SJSA1 (cell line): ENCODE measurements around the gene ZNF280A. TPM values are rescaled to one million over a fixed set of nuclear protein-coding genes. Genes with fewer than 3 reads are reported as not detected.
"Not testable (repeated sequence)": the region's sequence is repeated elsewhere in the genome, so short reads cannot be mapped to it uniquely, and the experiment has no call there.

ENCODE experiments used
- DNase-seq, 2 experiments: peaks; one replicate each; pipeline ENCODE4 v3.0.0-alpha.2; 2015 to 2020; ENCODE audit warnings: low spot score in 2 of 2, low read depth in 1 of 2
- H3K27ac ChIP-seq: fragments of 250-450 bp; sonication (Bioruptor Pico); 2 replicates; pipeline ENCODE4 v1.5.1; 2020; ENCODE audit warnings: mild to moderate bottlenecking, moderate library complexity
- H3K27me3 ChIP-seq: fragments of 250-450 bp; sonication (Bioruptor Pico); replicated peaks from 2 replicates; pipeline ENCODE4 v1.5.1; 2020; ENCODE audit warnings: mild to moderate bottlenecking, moderate library complexity
- H3K36me3 ChIP-seq: fragments of 250-450 bp; sonication (Bioruptor Pico); 2 replicates; pipeline ENCODE4 v1.5.1; 2020; ENCODE audit warnings: mild to moderate bottlenecking
- H3K4me1 ChIP-seq: fragments of 250-450 bp; sonication (Bioruptor Pico); replicated peaks from 2 replicates; pipeline ENCODE4 v1.6.1; 2021; ENCODE audit warnings: mild to moderate bottlenecking
- H3K4me3 ChIP-seq: fragments of 250-450 bp; sonication (Bioruptor Pico); 2 replicates; pipeline ENCODE4 v1.5.1; 2020; ENCODE audit warnings: mild to moderate bottlenecking
- H3K9me3 ChIP-seq: fragments of 250-450 bp; sonication (Bioruptor Pico); replicated peaks from 2 replicates; pipeline ENCODE4 v1.5.1; 2020; ENCODE audit warnings: mild to moderate bottlenecking
- total RNA-seq: library from RNA; depleted of rRNA; stranded (reverse); fragments of >200 nt; shearing (Covaris generic); gene quantifications from 2 replicates; pipeline ENCODE4 v1.2.3, GENCODE V29; 2014

ZNF280A gene
- total RNA-seq, 1 experiment from 2014 or later, result 0.32 TPM

DNA sequence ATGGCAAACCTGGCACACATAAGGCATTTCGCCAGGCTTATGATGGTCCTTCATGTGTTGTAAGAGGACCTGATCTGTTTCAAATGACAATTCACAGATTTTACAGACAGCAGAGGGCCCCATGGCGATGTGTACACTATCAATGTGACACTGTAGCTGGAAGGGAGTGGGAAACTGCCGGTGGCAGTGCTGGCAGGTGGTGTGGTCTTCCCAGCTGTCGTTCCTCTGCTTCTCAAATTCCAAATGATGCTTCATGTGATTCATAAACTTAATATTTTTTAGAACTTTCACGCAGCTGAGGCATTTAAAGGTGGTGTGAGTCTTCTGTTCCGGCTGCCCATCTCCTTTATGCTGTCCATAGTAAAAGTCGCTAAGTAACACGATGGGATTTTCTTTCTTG is 5.6 kb downstream of the ZNF280A start:
- not testable (repeated sequence) for H3K27me3 ChIP-seq, DNase-seq, H3K36me3 ChIP-seq, H3K27ac ChIP-seq, H3K4me3 ChIP-seq, H3K9me3 ChIP-seq, H3K4me1 ChIP-seq

DNA sequence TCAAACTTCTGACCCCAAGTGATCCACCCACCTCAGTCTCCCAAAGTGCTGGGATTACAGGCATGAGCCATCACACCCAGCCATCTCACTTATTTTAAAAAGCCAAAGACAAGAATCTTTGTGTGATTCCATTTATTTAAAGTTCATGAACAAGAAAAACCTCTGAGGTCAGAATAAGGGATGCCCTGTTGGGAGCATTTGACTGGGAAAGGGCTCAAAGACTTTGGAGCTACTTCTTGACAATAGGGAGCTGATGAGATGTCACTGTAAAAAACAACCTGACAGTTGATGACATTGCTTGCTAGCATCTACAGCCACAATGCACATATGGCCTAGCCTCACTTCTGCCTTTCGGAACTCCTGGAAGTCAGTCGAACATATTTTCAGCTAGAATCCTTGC is 6.5 kb downstream of the ZNF280A start:
- peaks cover 4% of the 10 kb centered on the region; the same call in 1 of the 2 replicates for H3K27me3 ChIP-seq
- no peak overlapping the region for H3K27ac ChIP-seq
- no peaks in the 10 kb centered on the region for H3K4me1 ChIP-seq
- no peaks in the 10 kb centered on the region for H3K36me3 ChIP-seq
- no peak overlapping the region for H3K4me3 ChIP-seq
- no peak for DNase-seq
- H3K9me3 ChIP-seq, result peaks cover 5% of the 10 kb centered on the region; the same call in 1 of the 2 replicates

DNA sequence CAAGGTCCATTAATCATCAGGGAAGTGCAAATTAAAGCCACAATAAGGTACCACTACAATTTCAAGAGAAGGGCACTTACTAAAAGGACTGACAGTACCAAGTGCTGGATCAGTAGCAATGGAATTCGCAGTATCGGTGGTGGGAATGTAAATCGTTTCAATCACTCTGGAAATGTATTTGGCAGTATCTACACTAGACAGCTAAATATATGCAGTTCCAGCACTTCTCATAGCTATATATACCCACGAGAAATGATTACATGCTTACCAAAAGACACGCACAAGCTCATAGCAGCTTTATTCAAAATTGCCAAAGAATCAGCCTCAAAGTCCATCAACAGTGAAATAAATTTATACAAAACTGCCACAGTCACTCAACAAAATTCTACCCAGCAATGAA is 7.1 kb downstream of the ZNF280A start:
- Histone ChIP-seq H3K4me3 (no peak overlapping the region), H3K9me3 (peaks cover 5% of the 10 kb centered on the region; the same call in 1 of the 2 replicates)

DNA sequence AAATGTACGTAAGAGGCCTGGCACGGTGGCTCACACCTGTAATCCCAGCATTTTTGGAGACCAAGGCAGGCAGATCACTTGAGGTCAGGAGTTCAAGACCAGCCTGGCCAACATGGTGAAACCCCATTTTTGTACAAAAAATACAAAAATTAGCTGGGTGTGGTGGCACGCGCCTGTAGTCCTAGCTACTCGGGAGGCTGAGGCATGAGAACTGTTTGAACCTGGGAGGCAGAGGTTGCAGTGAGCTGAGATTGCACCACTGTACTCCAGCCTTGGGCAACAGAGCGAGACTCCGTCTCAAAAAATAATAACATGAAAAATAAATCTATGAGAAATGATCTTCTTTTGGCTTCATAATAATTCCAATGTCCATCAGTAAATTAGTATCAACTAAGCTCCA is 9.2 kb downstream of the ZNF280A start:
- not testable (repeated sequence) for H3K9me3 ChIP-seq, H3K36me3 ChIP-seq, H3K27ac ChIP-seq, H3K4me3 ChIP-seq, H3K4me1 ChIP-seq, H3K27me3 ChIP-seq, DNase-seq

More for the DNA sequence above, 7.1 kb downstream of the ZNF280A start:
- no peaks in the 10 kb centered on the region for H3K4me1 ChIP-seq
- H3K36me3 ChIP-seq, result no peaks in the 10 kb centered on the region
- H3K27ac ChIP-seq, result no peak overlapping the region
- peaks cover 4% of the 10 kb centered on the region; the same call in 1 of the 2 replicates for H3K27me3 ChIP-seq
- no peak for DNase-seq

DNA sequence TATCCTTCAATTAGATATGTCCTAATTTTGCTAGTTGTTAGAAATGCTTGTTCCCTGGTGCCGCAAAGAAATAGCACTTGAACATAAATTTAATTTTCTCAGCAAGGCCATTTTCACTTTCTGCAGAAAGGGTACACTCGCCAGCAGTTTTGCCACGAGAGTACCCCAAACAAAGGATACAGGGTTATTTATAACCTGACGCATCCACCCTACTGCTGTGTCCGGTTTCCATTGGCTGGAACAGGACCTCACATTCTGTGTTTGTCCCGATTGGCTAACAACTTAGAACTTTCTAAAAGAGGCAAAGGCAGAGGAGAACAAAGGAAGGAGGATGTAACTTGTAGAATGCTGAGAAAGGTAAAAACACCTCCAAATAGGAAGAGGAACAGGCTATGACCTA is 10.2 kb downstream of the ZNF280A start:
- not testable (repeated sequence) for H3K4me1 ChIP-seq, H3K27me3 ChIP-seq, H3K36me3 ChIP-seq, DNase-seq, H3K4me3 ChIP-seq, H3K27ac ChIP-seq, H3K9me3 ChIP-seq

DNA sequence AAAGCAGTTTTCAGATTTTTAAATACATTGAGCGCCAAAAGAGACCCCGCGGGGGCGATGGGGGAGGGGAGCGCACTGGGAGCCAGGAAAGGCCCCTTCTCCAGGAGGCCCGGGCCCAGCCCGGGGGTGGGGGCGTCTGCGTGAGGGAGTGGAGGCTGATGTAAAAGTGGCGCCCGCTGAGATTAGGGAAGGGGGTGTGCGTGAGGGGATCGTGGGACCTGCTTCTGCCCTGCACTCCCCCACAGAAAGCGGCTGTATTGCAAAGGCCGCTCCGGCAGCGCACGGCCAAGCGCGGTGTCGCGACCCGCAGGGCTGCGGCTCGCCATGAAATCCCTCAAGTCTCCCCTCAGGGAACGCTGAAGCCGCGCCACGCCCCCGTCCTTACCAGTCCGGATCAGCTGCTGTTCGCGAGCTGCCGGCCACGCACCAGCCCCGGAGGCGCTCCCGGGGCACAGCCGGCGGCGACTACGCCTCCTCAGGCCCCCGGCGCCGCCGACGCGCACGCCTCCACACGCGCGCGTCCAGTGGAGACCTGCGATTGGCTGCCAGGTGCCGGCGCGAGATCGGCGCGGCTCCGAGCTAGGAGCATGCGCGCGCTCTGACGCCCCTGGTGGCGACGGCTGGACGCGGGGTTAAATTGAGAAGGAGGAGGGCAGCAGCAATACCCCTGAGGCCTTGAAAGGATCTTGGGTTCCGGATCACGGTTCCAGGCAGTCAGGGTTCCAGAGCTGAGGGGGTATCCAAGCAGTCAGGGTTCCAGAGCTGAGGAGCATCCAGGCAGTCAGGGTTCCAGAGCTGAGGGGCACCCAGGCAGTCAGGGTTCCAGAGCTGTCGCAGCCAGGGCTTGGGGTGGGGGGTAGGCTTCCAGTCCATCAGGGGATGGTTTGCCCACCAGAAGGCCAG is 11.5 kb downstream of the ZNF280A start, which contains the start of gene ZNF280B:
Gene ZNF280B (minus strand): TSS at position 469 of the 903 bp plus-strand sequence. CDS start 19,344 bp downstream, outside the sequence.
- peaks cover 18% of the 10 kb centered on the region for H3K36me3 ChIP-seq
- peak within 1 kb of the TSS; percentile 61 for H3K4me3 ChIP-seq
- H3K27ac ChIP-seq, result no peak within 1 kb of the TSS
- H3K9me3 ChIP-seq, result peaks cover 5% of the 10 kb centered on the region; the same call in 1 of the 2 replicates
- DNase-seq, result peak; percentile 78 to 85
- 0 out of 2 replicates have a peak, but pooled peaks cover 4% of the 10 kb centered on the region for H3K27me3 ChIP-seq
- peaks cover 4% of the 10 kb centered on the region; the same call in 1 of the 2 replicates for H3K4me1 ChIP-seq

DNA sequence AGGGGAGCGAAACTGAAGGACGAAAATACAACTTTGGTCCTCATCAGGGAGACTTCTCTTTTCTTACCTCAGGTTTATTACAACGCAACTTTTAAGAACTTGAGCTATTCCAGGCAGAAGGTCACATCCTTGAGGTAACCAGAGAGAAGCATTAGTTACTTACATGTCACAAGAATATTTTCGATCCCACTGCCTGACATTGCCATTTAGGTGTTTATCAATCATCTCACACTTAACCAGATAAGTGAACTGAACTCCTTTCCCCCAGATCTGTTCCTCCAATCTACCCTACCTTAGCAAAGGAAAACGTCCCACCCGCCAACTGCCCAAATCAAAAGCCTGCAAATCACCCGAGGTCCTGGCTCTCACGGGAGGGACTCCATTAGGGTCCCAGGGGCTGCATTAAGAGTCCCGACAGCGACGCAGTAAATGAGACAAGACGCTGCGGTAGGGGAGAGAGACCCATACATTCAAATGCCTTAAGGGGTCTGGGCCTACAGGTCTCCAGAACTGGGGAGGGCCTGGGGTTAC is 12.3 kb downstream of the ZNF280A start:
- Histone ChIP-seq H3K9me3 (peaks cover 5% of the 10 kb centered on the region; the same call in 1 of the 2 replicates), H3K4me3 (peak overlapping the region; percentile 61), H3K27ac (no peak overlapping the region), H3K4me1 (peaks cover 4% of the 10 kb centered on the region; the same call in 1 of the 2 replicates), H3K27me3 (no peaks in the 10 kb centered on the region), H3K36me3 (peaks cover 21% of the 10 kb centered on the region)
- DNase-seq, result peak in 1 of 2 experiments; percentile 6

DNA sequence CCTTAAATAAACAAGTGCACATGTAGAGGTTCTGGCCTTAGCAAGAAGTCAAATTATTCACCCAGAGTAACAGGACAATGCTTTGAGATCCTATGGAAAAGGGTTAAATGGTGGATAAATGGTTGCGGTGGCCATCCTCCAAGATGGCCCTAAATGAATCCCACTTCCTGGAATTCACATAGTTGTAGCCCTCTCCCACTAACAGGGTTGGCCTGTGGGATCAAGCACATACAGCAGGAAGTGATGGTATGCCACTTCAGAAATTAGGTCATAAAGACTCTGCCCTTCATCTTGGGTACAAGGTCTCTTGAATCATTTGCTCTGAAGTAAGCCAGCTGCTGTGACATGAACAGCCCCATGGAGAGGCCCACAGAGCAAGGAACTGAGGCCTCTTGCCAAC is 13.3 kb downstream of the ZNF280A start:
- Histone ChIP-seq H3K36me3 (peaks cover 21% of the 10 kb centered on the region), H3K4me1 (peaks cover 4% of the 10 kb centered on the region; the same call in 1 of the 2 replicates), H3K4me3 (no peak overlapping the region), H3K27me3 (no peaks in the 10 kb centered on the region), H3K27ac (no peak overlapping the region), H3K9me3 (peaks cover 5% of the 10 kb centered on the region; the same call in 1 of the 2 replicates)
- DNase-seq, result no peak

DNA sequence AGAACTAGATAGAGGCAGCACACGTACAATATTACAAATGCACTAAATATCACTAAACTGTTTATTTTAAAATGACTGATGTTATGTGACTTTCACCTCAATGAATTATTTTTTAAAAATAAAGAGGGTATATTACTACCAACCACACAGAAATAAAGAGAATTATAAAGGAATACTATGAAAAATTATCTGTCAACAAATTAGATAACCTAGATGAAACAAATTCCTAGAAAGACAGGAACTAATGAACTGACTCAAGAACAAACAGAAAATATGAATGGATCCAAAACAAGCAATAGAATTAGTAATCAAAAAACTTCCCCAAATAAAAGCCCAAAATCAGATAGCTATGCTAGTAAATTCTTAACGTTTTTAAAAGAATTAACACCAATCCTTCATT is 21.8 kb downstream of the ZNF280A start:
- Histone ChIP-seq H3K36me3 (peaks cover 6% of the 10 kb centered on the region; the same call in 1 of the 2 replicates), H3K4me3 (no peak overlapping the region), H3K4me1 (no peaks in the 10 kb centered on the region), H3K9me3 (no peaks in the 10 kb centered on the region), H3K27me3 (no peaks in the 10 kb centered on the region), H3K27ac (no peak overlapping the region)
- no peak for DNase-seq

DNA sequence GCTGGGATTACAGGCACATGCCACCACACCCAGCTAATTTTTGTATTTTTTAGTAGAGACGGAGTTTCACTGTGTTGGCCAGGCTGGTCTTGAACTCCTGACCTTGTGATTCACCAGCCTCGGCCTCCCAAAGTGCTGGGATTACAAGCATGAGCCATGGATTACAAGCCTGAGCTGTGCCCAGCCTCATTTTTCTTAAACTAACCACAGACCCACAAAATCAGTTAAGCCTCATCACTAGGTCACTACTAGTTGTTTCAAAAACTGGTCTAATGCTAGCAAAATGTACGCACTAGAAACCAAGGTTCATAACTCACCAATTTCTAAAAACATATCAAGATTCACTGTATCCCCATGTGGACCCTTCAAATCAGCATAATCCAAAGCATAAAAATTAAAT is 28.5 kb downstream of the ZNF280A start:
- not testable (repeated sequence) for H3K9me3 ChIP-seq, H3K27ac ChIP-seq, DNase-seq, H3K4me1 ChIP-seq, H3K27me3 ChIP-seq, H3K4me3 ChIP-seq
- H3K36me3 ChIP-seq, result peaks cover 25% of the 10 kb centered on the region

DNA sequence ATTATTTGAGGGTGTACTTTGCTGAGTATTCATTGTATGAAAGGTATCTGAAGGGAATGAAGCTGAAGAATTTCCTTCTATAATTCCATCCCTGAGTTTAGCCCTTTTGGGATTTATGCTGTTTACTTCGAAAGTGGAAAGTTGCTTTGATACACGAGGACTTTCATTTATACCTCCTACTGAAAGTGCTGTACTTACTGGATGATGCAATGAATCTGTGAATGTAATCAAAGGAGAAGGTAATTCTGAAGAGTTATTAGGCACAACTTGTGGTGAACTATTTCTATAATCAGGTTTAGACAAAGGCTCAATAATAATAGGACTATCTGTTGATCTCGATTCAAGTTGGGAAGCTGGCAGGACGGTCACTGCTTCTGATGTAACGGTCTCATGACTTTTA is 31.3 kb downstream of the ZNF280A start:
- no peaks in the 10 kb centered on the region for H3K27me3 ChIP-seq
- no peaks in the 10 kb centered on the region for H3K9me3 ChIP-seq
- no peak overlapping the region for H3K4me3 ChIP-seq
- DNase-seq, result no peak
- no peak overlapping the region for H3K27ac ChIP-seq
- peaks cover 7% of the 10 kb centered on the region; the same call in 1 of the 2 replicates for H3K4me1 ChIP-seq
- peaks cover 26% of the 10 kb centered on the region for H3K36me3 ChIP-seq

DNA sequence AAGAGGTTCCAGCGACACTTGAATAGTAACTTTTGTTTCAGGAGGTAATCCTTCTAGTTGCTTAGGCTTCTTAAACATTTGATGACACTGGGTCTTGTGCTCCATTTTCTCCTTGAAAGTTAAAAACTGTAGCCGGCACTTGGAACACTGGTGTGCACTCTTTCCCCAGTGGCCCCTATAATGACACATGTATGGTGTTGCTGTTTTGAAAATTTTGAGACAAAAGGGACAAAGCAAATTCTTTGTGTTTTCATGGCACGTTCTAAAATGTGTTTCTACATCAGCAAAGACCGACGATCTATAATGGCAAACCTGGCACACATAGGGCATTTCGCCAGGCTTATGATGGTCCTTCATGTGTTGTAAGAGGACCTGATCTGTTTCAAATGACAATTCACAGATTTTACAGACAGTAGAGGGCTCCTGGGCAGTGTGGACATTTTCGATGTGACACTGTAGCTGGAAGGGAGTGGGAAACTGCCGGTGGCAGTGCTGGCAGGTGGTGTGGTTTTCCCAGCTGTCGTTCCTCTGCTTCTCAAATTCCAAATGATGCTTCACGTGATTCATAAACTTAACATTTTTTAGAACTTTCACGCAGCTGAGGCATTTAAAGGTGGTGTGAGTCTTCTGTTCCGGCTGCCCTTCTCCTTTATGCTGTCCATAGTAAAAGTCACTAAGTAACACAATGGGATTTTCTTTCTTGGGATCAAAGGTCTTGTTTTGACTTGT is 32.0 kb downstream of the ZNF280A start:
- DNase-seq, result no peak
- H3K36me3 ChIP-seq, result peaks cover 20% of the 10 kb centered on the region
- no peaks in the 10 kb centered on the region for H3K27me3 ChIP-seq
- no peak overlapping the region for H3K4me3 ChIP-seq
- H3K27ac ChIP-seq, result no peak overlapping the region
- H3K4me1 ChIP-seq, result peaks cover 7% of the 10 kb centered on the region; the same call in 1 of the 2 replicates
- H3K9me3 ChIP-seq, result no peaks in the 10 kb centered on the region

DNA sequence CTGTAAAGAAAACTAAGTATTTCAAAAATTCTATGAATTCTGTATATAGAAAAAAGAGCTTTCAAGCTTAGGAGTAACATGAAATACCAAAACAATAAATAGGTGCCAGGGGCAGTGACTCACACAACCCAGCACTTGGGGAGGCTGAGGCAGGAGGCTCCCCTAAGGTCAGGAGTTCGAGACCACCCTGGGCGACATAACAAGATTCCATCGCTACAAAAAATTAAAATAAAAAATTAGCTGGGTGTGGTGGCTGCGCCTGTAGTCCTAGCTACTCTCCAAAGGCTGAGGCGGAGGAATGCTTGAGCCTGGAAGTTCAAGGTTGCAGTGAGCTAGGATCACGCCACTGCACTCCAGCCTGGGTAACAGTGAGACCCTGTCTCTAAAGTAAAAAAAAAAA is 33.0 kb downstream of the ZNF280A start:
- Histone ChIP-seq H3K4me3 (no peak overlapping the region), H3K9me3 (no peaks in the 10 kb centered on the region), H3K36me3 (peaks cover 20% of the 10 kb centered on the region), H3K27me3 (no peaks in the 10 kb centered on the region), H3K27ac (0 out of 2 replicates have a peak overlapping the region, but pooled peaks have one; percentile 56), H3K4me1 (peaks cover 7% of the 10 kb centered on the region; the same call in 1 of the 2 replicates)
- peak; percentile 47 for DNase-seq
